HepG2 (cell line): Measurements from ENCODE around the gene ERFL. TPM values are rescaled to one million over a fixed set of nuclear protein-coding genes. Genes with fewer than 3 reads are reported as not detected.

Experiments
- ARNT2 ChIP-seq: sonication (generic); formaldehyde crosslinking; IDR thresholded peaks from 2 replicates; pipeline ENCODE4 v1.8.0; 2022; ENCODE audit warnings: mild to moderate bottlenecking, low read depth, missing genetic modification reagents, moderate library complexity
- BRD4 ChIP-seq: sonication (generic); formaldehyde crosslinking; IDR thresholded peaks from 2 replicates; pipeline ENCODE4 v1.4.0; 2020; ENCODE audit warnings: missing genetic modification reagents
- CEBPG ChIP-seq: IDR thresholded peaks from 2 replicates; pipeline ENCODE4 v1.6.1; 2016
- ETV6 ChIP-seq: sonication (generic); formaldehyde crosslinking; conservative IDR thresholded peaks from 2 replicates; pipeline ENCODE4 v1.4.0; 2020; ENCODE audit warnings: missing genetic modification reagents
- HCFC1 ChIP-seq: fragments of 150-350 bp; IDR thresholded peaks from 2 replicates; pipeline ENCODE4 v1.6.1; 2014; ENCODE audit warnings: low read depth, low read length
- HHEX ChIP-seq: IDR thresholded peaks from 2 replicates; pipeline ENCODE4 v1.6.1; 2016; ENCODE audit warnings: control low read depth
- MEF2D ChIP-seq: sonication (generic); formaldehyde crosslinking; IDR thresholded peaks from 2 replicates; pipeline ENCODE4 v1.5.1; 2020; ENCODE audit warnings: mild to moderate bottlenecking, missing genetic modification reagents
- PBX2 ChIP-seq: IDR thresholded peaks from 2 replicates; pipeline ENCODE4 v1.6.1; 2016; ENCODE audit warnings: control low read depth
- POLR2AphosphoS2 ChIP-seq: IDR thresholded peaks from 2 replicates; pipeline ENCODE4 v1.6.1; 2011; ENCODE audit warnings: low read depth, low read length, improper control_type of control experiment
- RXRB ChIP-seq: IDR thresholded peaks from 2 replicates; pipeline ENCODE4 v1.6.1; 2016; ENCODE audit warnings: borderline replicate concordance, missing genetic modification reagents, missing compliant biosample characterization
- TCF7L2 ChIP-seq: IDR thresholded peaks from 2 replicates; pipeline ENCODE4 v1.6.1; 2011; ENCODE audit warnings: mild to moderate bottlenecking, low read depth, low read length, moderate library complexity
- YEATS2 ChIP-seq: sonication (generic); formaldehyde crosslinking; IDR thresholded peaks from 2 replicates; pipeline ENCODE4 v1.4.0; 2020; ENCODE audit warnings: missing genetic modification reagents, borderline replicate concordance
- ZNF17 ChIP-seq: sonication (generic); formaldehyde crosslinking; IDR thresholded peaks from 2 replicates; pipeline ENCODE4 v1.5.0; 2020; ENCODE audit warnings: mild to moderate bottlenecking, missing genetic modification reagents
- ZNF235 ChIP-seq: sonication (generic); formaldehyde crosslinking; IDR thresholded peaks from 2 replicates; pipeline ENCODE4 v1.8.1; 2023; ENCODE audit warnings: mild to moderate bottlenecking, missing genetic modification reagents, borderline replicate concordance
- ZNF281 ChIP-seq: sonication (generic); formaldehyde crosslinking; IDR thresholded peaks from 2 replicates; pipeline ENCODE4 v1.4.0; 2020; ENCODE audit warnings: missing genetic modification reagents, borderline replicate concordance
- ZNF468 ChIP-seq: sonication (generic); formaldehyde crosslinking; IDR thresholded peaks from 2 replicates; pipeline ENCODE4 v1.8.0; 2022; ENCODE audit warnings: mild to moderate bottlenecking, moderate library complexity, missing genetic modification reagents
- ZNF569 ChIP-seq: sonication (generic); formaldehyde crosslinking; IDR thresholded peaks from 2 replicates; pipeline ENCODE4 v1.5.0; 2020; ENCODE audit warnings: mild to moderate bottlenecking, missing genetic modification reagents, moderate library complexity, borderline replicate concordance
- ZNF570 ChIP-seq: sonication (generic); formaldehyde crosslinking; IDR thresholded peaks from 2 replicates; pipeline ENCODE4 v1.4.0; 2020; ENCODE audit warnings: mild to moderate bottlenecking, missing genetic modification reagents, borderline replicate concordance
- ZNF609 ChIP-seq: sonication (generic); formaldehyde crosslinking; IDR thresholded peaks from 2 replicates; pipeline ENCODE4 v1.4.0; 2020; ENCODE audit warnings: mild to moderate bottlenecking, missing genetic modification reagents, borderline replicate concordance
- ZNF678 ChIP-seq: sonication (generic); formaldehyde crosslinking; IDR thresholded peaks from 2 replicates; pipeline ENCODE4 v1.4.0; 2020; ENCODE audit warnings: mild to moderate bottlenecking, missing genetic modification reagents
- ZZZ3 ChIP-seq: sonication (generic); formaldehyde crosslinking; IDR thresholded peaks from 2 replicates; pipeline ENCODE4 v1.4.0; 2020; ENCODE audit warnings: missing genetic modification reagents, mild to moderate bottlenecking, borderline replicate concordance
- polyA plus RNA-seq, 8 experiments: library from polyadenylated mRNA; depleted of rRNA in 3 of 8; stranded (reverse) in 7 of 8; unstranded in 1 of 8; fragments of >200 nt; fragmentation: Illumina TruSeq in 4 of 8; extraction: Trizol in 4 of 8; gene quantifications; 2 replicates each; pipeline versions ENCODE4 v1.2.1 to v1.2.3, GENCODE V29; 2011 to 2016; ENCODE audit warnings: low read depth in 4 of 8, missing spikeins in 1 of 8, mixed read lengths in 1 of 8; ENCODE audit not compliant: insufficient read depth in 1 of 8
- total RNA-seq, 5 experiments: library from RNA; depleted of rRNA; stranded (reverse); fragments of >200 nt; fragmentation: Illumina TruSeq; extraction: Trizol; gene quantifications; 2 replicates each; pipeline ENCODE4 v1.2.3, GENCODE V29; 2016; ENCODE audit warnings: low read depth in 1 of 5

Gene ERFL
- total and polyA plus RNA-seq, 2 of the 13 experiments (the other 11 are each of a cell fraction or from before 2014, with no cell fraction given): not detected

GRCh38 chr19:41883821-41884733 lies 44.2 kb downstream of the ERFL start (continued):
- TF ChIP-seq ZNF281 (CRISPR knock-in tag) (no peak), BRD4 (CRISPR knock-in tag) (0 out of 2 replicates have a peak, but pooled peaks have one; percentile 32), ZNF569 (no peak), YEATS2 (CRISPR knock-in tag) (peak; percentile 96), ZZZ3 (peak; percentile 82; the same call in 1 of the 2 replicates), RXRB (peak; percentile 84), MEF2D (peak; percentile 74), HCFC1 (peak; percentile 69), ZNF609 (CRISPR knock-in tag) (no peak; the same call in 1 of the 2 replicates), ZNF678 (CRISPR knock-in tag) (no peak), CEBPG (CRISPR knock-in tag) (peak; percentile 6; the same call in 1 of the 2 replicates), ARNT2 (CRISPR knock-in tag) (0 out of 2 replicates have a peak, but pooled peaks have one; percentile 57), TCF7L2 (no peak), ZNF570 (CRISPR knock-in tag) (no peak), ZNF17 (CRISPR knock-in tag) (no peak), ZNF468 (CRISPR knock-in tag) (no peak), ETV6 (CRISPR knock-in tag) (peak; percentile 94), HHEX (CRISPR knock-in tag) (no peak), ZNF235 (CRISPR knock-in tag) (no peak), POLR2AphosphoS2 (no peak), PBX2 (CRISPR knock-in tag) (peak; percentile 52; the same call in 1 of the 2 replicates)
